Left hindlimb (tissue), 1 donor: Measurements from ENCODE around the gene AOPEP.

ENCODE experiments used
- DNase-seq: peaks from one replicate; pipeline ENCODE4 v3.0.0-alpha.2; 2018

AOPEP gene

GRCh38 chr9:95130484-95130883 lies 404.0 kb downstream of the AOPEP start:
- no peak for DNase-seq

GRCh38 chr9:95131023-95131943 lies 404.8 kb downstream of the AOPEP start:
- DNase-seq, result peak; percentile 82

GRCh38 chr9:95132366-95133324 lies 406.1 kb downstream of the AOPEP start:
- DNase-seq, result no peak

- DNase-seq, result no peak
These were observed 406.8 kb downstream of the AOPEP start for GRCh38 chr9:95133325-95133705.

- DNase-seq, result no peak
These were observed 408.0 kb downstream of the AOPEP start for GRCh38 chr9:95134457-95134881.

GRCh38 chr9:95135756-95136155 lies 409.3 kb downstream of the AOPEP start:
- DNase-seq, result no peak
